GM21526 (cell line): Measurements from ENCODE around the gene PDLIM4.

Experiments used
- ATAC-seq: cut with Tn5 transposase; IDR thresholded peaks from one replicate; pipeline ENCODE4 v1.9.1; 2021; ENCODE audit warnings: moderate library complexity; ENCODE audit not compliant: unreplicated experiment, low FRiP score

PDLIM4 gene

DNA sequence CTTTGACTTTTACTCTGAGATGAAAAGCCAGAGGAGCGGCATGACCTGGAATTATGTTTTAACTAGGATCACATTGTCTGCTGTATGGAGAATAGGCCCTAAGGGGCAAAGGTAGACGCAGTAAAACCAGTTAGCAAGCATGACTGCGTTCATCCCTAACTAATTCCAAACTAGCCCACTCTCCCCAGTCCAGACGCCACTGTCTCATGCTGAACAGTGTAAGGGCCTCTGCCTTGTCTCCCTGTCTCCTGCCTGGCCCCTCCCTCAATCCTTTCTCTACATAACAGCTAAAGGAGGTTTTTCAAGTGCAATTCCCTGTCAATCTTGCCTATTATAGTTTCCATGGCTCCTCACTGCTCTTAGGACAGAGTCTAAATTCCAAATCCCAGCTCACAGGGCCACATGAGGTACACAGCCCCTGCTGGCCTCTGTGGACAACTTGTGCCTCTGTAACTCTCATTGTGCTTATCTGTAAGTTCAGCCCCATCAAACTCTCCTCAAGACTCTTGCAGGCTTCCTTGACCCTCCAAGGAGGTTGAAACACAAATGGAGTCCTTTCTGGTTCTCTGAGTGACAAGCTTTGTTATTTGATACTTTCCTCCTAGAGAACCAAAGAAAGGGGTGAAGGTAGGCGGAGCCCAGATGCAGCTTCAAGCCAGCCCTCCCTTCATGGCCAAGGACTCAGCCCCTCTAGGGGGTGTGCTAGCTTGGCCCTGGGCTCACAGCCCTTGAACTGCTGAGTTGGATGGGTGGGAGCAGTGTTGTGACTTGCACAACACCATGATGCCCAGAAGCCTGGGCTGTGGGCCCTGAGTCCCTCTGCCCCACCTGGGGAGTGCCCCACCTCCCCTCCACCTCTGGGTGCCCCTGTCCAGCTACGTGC is 20.7 kb downstream of the PDLIM4 start:
- ATAC-seq: no peak

DNA sequence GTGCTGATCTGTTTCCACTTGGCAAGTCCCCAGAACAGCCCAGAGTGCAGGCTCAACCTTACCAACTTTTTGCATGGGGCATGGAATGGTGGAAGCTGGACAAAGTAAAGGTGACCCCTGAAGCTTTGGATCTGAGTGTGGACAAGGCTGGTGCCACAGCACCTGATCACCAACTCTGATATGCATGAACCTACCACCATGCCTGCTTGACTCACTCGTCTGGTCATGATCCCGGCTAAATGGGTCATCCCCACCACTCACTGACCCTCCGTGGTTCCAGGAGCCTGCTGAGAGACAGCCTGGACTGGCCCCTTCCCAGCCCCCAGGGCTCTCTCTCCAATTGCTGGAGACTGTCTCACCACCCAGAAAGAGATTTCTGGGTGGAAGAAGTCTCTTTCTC is 22.3 kb downstream of the PDLIM4 start:
- no peak for ATAC-seq

DNA sequence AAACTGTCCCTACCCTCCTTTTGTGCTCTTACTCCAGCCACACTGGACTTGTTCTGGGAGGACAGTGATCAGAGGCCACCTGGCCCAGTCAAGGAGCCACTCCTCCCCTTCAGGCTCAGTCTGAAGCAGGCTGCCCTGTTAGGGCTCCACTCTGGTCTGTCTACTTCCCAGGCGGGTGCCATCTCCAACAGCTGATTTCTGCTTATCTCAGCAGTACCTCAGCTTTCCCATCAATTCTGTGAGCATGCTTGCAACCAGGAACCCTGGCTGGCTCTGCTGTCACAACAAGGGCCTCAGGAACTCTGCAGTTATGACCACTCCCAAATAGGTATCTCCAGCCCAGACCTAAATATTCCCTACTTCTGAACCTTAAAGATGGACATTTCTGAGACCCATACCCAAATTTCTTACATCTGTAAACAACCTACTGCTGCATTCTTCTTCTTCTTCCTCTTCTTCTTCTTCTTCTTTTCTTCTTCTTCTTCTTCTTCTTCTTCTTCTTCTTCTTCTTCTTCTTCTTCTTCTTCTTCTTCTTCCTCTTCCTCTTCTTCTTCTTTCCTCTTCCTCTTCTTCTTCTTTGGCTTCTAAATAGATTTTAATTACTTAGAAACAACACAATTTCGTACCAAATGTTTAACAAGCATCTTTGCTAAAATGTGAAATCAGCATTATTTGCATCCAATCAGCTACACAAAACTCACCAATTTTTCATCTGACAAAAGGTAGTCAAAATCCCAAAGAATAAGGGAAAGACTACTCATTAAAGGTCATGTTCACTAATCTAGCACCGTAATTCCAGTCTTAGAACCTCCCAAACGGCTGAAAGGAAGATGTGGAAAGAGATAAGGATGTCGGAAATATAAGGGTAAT is 23.1 kb downstream of the PDLIM4 start:
- no peak for ATAC-seq

DNA sequence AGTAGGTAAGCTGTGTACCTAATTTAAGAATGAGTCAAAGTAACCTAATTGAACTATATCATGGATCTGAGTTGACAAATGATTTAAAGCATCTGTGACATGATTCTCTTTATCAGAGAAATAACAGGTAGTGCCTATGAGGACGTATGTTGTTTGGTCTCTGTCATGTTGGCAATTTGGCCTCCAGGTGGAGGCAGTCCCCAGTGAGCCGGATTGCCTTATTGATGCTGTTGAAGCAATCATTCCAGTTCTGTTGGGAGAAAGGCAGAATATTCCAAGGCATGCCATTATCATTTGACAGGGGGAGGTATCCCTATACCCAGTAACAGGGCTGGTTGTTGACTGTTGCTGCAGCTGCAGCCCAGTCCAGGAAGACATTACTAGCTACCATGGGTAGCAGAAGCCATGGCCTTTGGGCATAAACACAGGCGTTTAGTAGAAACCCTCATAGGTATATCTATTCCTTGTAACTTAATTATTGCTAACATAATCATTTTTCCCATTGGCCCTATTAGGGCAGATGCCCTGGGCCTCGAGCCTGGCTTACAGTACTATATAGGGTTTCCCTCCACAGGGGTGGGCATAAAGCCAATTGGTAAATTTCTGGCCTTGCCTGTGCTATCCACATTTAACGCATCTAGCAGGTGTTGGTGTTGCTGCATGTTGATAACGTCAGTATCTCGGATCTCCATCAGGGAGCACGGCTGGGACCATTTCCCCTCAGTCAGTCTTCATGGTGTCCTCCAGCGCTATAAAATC is 24.5 kb downstream of the PDLIM4 start:
- ATAC-seq: no peak

DNA sequence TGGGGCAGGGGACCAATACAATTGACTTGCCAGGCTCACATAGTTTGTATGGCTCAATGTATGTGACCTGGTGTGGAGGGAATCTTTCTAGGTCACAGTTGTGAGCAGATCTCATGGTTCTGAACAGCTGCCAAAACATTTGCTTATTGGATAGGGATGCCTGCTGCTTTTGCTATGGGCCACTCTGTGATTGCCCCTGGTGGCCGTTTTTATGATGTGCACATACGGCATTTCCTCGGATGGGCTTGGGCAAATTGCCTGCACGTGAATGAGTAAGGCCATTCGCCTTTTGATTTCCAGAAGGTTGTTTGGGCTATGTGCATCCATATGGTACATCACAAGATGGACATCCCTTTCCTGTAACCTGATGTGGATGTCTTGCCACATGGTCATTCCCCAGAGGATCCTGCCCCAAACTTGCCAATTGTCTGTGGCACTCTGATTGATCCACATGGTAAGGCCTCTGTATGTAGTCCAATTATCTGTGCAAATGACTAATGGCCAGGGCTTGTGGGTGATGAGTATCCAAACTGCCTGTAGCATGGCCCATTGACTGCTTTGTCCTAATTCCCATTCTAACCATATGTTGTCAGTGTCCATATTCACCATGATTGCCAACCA is 26.0 kb downstream of the PDLIM4 start:
- ATAC-seq: no peak

DNA sequence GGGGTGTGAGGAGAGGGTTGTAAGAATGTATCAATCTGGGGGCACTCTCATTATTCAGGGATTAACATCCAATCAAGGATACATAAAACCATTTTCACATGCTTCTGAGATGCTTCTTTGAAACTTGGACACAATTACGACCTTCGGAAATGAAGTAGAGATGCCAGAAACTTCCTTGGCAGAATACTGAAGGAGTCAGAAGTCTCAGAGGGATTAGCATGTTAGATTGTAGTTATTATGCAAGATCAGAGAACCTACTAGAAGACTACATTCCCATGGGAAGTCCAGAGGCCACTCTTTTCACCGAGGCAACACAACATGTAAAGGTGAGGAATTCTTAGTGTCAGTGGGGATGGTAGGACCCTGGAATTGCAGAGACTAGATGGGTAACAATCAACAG is 31.6 kb downstream of the PDLIM4 start:
- ATAC-seq: no peak

DNA sequence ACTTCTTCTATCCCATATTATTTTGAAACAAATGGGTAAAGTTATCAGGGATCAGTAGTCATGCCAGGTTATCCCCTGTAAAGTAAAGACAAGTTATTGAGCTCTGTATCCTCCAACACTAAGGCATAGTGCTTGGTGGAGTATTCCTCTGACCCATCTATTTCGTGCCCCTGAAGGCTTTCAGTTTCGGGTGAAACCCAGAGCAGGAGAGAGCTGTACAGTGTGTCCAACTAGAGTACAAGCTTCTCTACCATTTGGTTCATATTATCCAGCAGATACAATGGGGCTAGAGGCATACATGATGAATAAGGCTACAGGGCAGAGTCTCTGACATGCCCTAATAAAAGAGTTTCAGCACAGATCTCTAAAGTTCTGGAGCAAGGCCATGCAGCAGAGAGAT is 33.5 kb downstream of the PDLIM4 start:
- no peak for ATAC-seq

DNA sequence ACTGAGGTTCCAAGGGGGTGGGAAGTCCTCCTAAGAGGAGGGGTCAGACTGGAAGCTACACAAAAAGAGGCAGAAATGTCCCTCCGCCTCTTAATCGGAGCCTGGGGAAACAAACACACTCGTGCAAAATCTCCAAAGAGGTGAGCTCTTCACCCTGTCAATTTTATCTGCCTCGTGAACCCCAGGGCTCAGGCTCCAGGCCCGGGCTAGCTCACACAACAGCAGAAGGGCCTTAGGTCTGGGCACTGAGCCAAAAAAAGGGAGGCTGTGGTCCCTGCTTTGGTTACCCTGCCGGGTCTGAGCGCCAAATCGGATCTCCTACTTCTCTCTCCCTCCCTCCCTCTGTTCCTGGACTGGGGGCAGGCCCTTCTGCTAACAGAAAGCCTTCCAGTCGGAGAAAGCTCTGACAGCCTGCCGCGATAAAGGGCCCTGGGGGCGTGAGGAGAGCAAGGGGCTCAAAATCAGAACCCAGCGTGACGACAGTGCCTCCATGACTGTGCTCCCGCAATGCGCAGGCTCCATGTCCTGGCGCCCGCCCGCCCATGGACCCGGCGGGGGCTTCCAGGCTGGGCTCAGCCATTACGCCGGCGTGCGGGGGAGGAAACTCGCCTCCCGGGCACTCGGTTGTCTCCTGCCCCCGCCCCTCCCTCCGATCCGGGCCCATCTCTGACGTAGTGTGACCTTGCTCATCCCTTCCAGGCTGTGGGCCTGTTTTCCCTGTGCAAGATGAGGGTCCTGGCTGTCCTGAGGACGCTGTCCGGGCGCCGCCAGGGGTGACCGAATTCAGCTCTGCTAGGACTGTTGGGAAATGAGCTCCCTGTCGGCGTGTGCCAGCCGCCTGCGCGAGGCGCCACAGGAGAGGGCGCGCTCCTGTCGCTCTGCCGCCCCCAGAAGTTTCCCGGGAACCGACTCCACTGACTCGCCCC is 35.8 kb downstream of the PDLIM4 start:
- ATAC-seq: peak; percentile 27

DNA sequence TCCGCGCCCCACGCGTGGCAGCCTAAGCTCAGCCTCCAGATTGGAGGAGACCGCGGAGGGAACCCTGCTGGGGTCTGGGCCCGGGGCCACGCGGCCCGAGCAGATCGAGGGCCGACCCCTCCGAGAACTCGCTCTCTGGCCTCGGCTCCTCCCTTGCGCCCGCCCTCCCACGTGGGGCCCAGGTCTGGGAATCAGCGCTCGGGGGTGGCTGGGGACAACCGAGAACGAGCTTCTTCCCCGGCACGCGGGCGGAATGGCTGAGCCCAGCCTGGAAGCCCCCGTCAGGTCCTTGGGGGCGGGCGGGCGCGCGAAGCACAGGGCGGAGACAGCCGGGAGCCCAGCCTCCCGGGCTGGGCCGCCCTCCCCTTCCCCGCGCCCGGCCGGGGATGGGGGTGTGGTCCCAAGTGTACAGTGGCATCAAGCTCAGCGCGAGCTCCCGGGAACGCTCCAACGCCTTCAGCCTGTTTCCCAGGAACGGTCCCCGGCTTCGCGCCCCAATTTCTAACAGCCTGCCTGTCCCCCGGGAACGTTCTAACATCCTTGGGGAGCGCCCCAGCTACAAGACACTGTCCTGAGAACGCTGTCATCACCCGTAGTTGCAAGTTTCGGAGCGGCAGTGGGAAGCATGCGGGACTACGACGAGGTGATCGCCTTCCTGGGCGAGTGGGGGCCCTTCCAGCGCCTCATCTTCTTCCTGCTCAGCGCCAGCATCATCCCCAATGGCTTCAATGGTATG is 36.7 kb downstream of the PDLIM4 start, which contains the start of gene SLC22A4:
Gene SLC22A4 (plus strand): TSS at position 403 of the 736 bp plus-strand sequence. CDS start 223 bp downstream, at position 626.
- ATAC-seq: peak; percentile 58

DNA sequence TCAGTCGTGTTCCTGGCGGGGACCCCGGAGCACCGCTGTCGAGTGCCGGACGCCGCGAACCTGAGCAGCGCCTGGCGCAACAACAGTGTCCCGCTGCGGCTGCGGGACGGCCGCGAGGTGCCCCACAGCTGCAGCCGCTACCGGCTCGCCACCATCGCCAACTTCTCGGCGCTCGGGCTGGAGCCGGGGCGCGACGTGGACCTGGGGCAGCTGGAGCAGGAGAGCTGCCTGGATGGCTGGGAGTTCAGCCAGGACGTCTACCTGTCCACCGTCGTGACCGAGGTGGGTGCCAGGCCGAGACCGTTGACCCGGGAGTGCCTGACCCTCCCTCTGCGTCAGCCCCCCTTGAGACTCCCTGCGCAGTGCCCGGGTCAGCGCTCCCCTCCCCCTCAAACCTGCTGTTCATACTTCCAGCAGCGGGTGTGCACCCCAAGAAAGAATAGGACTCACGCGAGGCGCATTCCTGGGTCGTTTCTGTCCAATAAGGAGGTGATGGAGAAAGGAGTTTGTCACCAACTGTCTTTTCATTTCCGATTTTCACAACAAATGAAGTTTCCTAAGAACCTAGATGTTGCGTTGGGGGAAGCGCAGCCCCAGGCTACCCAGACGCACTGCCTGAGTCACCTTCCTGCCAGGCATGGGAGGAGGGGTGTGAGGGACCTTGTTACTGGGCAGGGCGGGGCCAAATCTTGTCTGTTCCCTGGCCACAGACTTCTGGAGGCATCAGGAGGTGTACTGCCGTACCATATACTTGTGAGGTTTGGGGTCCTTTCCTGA is 37.4 kb downstream of the PDLIM4 start:
- peak; percentile 15 for ATAC-seq

DNA sequence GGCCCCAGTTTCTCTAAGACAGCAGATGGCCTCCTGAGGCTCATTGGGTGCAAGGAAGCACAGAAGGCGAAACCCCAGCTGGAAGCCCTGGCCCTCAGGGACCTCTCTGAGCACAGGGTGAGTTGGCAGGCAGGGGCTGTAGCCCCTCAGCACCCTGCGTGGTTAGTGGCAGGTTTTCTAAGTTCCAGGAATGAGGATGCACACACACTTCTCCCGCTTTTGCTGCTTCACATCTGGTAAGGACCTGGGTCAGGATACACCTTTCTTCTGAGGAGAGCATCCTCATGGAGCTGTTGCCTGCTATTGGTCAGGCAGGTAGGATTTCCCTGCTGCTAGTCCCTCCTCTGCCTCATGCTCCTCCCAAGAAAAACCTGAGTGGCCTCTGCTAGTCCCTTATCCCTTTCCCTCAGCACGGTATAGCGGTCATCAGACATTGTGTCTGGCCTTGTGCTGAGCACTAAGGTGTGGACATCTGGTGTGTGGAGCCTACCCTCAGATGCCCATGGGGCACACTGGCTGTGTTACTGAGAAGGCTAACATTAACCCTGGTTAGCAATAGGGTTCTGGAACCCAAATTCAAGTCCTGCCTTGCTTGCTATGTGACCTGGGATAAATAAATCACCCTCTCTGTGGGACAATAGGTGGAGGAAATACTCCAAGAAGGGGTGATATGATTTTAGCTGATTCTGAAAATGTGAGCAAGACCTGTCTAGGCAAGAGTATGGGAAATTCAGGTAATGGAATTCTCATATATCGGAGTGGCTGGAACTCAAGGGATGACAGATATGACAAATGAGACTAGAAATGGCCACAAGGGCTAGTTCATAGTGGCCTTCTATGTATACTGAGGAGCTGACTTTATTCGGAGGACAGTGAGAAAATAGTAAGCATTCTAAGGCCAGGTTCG is 38.3 kb downstream of the PDLIM4 start:
- ATAC-seq: no peak

DNA sequence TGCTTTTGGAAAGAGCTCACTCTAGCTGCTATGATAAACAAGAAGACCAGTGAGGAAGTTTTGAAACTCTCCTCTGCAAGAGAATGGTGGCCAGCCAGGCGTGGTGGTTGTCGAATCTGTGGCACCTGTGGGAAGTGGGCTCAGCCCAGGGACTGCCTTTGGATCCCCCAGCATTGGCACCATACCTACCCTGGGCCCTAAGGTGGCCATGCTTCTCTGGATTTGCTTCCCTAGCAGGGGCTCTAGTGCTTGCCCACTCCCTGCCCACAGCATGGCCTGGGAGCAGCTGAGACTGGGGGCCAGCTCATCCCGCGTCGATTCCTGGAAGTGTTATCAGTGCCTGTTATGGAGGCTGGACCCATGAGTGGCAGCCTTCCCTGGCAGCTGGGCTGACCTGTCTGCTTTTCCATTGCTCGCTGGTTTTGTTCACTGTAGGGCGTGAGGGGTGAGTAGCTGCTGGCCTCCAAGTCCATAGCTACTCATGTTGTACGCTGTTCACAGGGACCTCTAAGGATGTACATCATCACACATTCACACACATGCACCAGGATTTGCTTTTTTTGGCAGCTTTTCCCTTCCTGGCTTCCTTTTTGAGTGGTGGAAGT is 39.0 kb downstream of the PDLIM4 start:
- ATAC-seq: no peak

DNA sequence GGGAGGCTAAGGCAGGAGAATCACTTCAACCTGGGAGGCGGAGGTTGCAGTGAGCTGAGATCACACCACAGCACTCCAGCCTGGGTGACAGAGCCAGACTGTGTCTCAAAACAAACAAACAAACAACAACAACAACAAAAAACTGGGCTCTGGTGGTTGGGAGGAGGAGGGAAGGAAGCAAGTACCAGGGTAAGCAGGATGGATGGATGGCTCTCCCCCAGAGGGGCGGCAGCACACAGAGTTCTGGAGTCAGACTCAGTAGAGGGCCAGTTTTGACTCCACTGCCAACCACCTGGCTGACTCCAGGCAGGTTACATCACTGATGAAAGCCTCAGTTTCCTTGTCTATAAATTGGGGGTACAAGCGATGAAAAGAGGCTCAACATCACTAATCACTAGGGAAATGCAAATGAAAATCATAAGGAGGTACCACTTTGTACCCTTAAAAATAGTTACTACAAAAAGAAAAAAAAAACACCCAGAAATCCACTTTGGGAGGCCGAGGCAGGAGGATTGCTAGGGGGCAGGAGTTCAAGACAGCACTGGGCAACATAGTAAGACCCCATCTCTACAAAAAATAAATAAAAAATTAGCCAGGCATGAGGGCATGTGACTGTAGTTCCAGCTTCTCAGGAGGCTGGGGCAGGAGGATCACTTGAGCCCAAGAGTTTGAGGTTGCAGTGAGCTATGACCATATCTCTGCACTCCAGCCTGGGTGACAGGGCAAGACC is 39.9 kb downstream of the PDLIM4 start:
- ATAC-seq: no peak

DNA sequence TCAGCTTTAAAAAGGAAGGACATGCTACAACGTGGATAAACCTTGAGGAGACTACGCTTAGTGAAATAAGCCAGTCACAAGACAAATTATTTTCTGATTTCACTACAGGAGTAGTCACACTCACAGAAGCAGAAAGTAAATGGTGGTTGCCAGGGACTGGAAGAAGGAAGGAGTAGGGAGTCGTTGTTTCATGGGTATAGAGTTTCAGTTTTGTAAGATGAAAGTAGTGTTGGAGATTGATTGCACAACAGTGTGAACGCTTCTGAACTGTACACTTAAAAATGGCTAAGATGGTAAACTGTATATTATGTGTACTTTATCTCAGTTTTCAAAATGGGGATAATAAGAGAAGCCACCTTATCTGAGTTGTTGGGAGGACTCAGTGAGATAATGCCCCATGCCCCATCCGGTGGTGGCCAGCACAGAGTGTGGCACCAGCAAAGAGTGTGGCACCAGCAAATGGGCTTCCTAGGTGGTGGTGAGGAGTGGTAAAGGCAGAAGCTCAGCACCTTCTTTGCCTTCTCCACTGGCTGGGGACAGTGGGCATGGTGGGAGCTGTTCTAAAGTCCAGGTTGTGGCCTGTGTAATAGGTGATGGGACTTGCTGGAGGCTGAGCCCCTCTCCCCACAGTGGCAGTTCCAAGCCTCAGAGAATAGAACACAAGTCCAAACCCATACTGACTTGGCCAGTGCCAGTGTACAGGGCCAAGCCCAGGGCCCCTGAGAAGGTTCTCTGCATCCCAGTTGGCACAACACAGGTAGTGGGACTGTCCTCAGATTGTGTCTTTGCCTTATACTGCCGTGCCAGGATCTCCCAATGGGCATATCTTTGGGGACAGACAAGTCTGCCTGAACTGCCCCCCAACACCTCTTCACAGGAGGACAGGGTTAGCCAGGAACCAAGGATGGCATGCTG is 41.1 kb downstream of the PDLIM4 start:
- no peak for ATAC-seq

DNA sequence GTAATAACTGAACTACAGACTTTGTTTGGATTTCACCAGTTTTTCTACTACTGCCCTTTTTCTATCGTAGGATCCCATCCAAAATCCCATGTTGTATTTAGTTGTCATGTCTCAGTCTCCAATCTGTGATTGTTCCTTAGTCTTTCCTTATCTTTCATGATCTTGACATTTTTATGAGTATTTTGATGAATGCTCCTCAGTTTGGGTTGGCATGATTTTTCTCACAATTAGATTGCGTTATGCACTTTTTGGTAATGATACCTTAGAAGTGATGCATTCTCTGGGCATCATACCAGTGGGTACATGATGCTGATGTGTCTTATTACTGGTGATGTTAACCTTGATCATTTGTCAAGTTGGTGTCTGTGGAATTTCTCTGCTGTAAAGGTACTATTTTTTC is 42.4 kb downstream of the PDLIM4 start:
- no peak for ATAC-seq
